ENCODE results near the gene ATG10.
A peak's percentile ranks its signal among the peaks of the same experiment; 100 is the strongest.
"Not testable (repeated sequence)": the region's sequence is repeated elsewhere in the genome, so short reads cannot be mapped to it uniquely, and the experiment has no call there.

ATG10 gene

DNA sequence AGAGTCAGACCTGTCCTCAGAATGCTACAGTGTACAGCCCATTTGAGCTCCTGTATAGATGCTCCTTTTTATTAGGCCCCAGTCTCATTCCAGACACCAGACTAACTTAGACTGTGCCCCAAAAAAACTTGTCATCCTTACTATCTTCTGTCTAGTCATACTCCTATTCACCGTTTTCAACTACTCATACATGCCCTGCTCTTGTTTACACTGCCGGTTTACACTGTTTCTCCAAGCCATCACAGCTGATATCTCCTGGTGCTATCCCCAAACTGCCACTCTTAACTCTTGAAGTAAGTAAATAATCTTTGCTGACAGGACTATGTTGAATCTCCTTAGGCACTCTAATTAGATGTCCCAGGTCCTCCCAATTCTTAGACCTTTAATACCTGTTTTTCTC lies 13.7 kb upstream of the ATG10 start:
- not testable (repeated sequence) for H3K9ac ChIP-seq (ENCODE audit: low read depth, low read length); H3K4me3 ChIP-seq (ENCODE audit: low read length); H3K9me3 ChIP-seq (replicated peaks; ENCODE audit: low read length); H3K4me1 ChIP-seq (ENCODE audit: control insufficient read depth, insufficient read depth, low read length); H3K4me2 ChIP-seq (ENCODE audit: low read length); H3K36me3 ChIP-seq (ENCODE audit: insufficient read depth, low read length); H3K27me3 ChIP-seq (ENCODE audit: control insufficient read depth, insufficient read depth, low read length)

DNA sequence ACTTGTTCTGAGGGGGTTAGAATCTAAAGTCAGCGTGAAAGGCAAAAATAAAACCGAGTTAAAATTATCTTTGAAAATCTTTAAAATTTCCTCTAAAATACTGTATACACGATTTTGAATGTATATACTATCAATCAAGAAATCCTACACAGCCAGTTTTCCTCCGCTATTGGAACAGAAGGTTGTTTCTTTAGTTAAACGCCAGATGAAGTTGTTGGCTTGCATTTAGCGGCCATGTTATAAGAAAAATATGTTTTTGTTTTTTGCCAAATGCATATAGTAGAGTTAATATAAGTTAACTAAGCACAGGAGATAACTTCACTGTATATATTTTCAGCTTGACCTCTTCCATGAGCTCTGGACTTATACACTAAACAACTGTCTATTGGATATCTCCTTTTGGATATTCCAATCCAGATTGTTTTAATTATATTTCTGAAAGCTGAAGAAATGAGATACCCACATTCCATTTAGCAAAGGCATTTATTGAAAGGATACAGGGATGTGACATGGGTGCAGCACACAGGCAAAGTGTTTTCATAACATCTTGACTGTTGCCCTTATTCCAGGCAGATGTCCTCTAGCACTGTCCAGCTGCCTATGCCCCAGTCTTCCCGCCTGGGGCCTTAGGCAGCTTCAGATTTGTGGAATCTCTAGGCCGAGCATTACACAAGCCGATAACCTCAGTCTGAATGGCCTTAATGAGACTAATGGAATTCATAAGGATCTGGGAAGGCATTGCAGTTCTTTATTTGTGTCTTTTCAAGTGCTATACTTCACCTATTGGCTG lies 10.0 kb upstream of the ATG10 start:
- H3K27me3 ChIP-seq (ENCODE audit: control insufficient read depth, insufficient read depth, low read length): no peaks in the 10 kb centered on the region
- H3K4me1 ChIP-seq (ENCODE audit: control insufficient read depth, insufficient read depth, low read length): no peaks in the 10 kb centered on the region
- H3K9me3 ChIP-seq (replicated peaks; ENCODE audit: low read length): no peaks in the 10 kb centered on the region
- H3K4me3 ChIP-seq (ENCODE audit: low read length): no peak overlapping the region
- no peak overlapping the region for H3K4me2 ChIP-seq (ENCODE audit: low read length)
- H3K36me3 ChIP-seq (ENCODE audit: insufficient read depth, low read length): no peaks in the 10 kb centered on the region
- no peak overlapping the region for H3K9ac ChIP-seq (ENCODE audit: low read depth, low read length)

DNA sequence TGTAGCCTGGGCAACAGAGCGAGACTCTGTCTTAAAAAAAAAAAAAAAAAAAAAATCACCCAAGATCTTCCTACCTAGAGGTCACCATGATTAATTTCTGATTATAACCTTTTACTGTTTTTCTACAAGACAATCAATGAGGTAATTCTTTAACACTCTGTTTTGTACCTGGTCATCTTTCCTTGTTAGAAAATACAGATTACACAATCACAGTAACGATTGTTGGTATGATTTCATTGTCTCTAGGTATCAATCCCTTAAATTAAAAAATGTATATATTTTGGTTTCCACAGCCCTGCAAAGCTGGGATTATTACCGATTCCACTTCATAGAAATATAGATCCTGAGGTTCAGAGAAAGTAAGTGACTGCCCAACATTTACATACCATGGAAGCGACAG lies 8.3 kb upstream of the ATG10 start:
- no peak overlapping the region for H3K4me3 ChIP-seq (ENCODE audit: low read length)

DNA sequence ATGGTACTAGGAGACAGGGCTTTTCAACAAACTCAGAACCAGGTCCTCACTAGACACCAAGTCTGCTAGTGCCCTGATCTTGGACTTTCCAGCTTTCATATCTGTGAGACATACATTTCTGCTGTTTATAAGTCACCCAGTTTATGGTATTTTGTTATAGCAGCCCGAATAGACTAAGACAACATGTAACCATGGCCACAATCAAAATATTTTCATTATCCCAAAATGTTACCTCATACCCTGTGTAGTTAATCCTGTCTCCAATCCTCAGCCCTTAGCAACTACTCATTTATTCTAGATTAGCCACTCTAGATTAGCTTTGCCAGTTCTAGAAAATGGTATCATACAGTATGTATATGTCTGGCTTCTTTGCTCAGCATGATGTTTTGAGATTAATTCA lies 6.3 kb upstream of the ATG10 start:
- Histone ChIP-seq H3K4me2 (ENCODE audit: low read length) (no peak overlapping the region), H3K4me3 (ENCODE audit: low read length) (no peak overlapping the region), H3K27me3 (ENCODE audit: control insufficient read depth, insufficient read depth, low read length) (no peaks in the 10 kb centered on the region), H3K4me1 (ENCODE audit: control insufficient read depth, insufficient read depth, low read length) (no peaks in the 10 kb centered on the region), H3K36me3 (ENCODE audit: insufficient read depth, low read length) (no peaks in the 10 kb centered on the region), H3K9ac (ENCODE audit: low read depth, low read length) (no peak overlapping the region), H3K9me3 (replicated peaks; ENCODE audit: low read length) (no peaks in the 10 kb centered on the region)

More for the DNA sequence above, 8.3 kb upstream of the ATG10 start:
- Histone ChIP-seq H3K36me3 (ENCODE audit: insufficient read depth, low read length) (no peaks in the 10 kb centered on the region), H3K27me3 (ENCODE audit: control insufficient read depth, insufficient read depth, low read length) (no peaks in the 10 kb centered on the region), H3K9ac (ENCODE audit: low read depth, low read length) (no peak overlapping the region), H3K4me1 (ENCODE audit: control insufficient read depth, insufficient read depth, low read length) (no peaks in the 10 kb centered on the region), H3K9me3 (replicated peaks; ENCODE audit: low read length) (no peaks in the 10 kb centered on the region), H3K4me2 (ENCODE audit: low read length) (no peak overlapping the region)

DNA sequence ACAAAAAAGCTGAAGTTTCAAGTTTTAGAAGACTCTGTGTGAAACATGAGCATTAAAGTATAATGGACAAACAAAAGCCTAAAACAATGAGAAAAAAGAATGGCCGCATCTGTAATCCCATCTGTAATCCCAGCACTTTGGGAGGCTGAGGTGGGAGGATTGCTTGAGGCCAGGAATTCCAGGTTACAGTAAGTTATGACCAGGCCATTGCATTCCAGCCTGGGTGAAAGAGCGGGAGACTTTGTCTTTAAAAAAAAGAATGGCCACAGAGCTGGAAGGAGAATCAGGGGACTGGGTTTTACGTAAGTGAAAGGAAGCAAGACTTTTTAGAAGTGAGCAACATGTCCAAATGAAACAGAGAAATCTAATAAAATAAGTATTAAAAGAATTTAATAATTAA lies 2.6 kb upstream of the ATG10 start:
- Histone ChIP-seq H3K27me3 (ENCODE audit: control insufficient read depth, insufficient read depth, low read length) (no peaks in the 10 kb centered on the region), H3K4me2 (ENCODE audit: low read length) (no peak overlapping the region), H3K36me3 (ENCODE audit: insufficient read depth, low read length) (no peaks in the 10 kb centered on the region), H3K4me3 (ENCODE audit: low read length) (no peak overlapping the region), H3K9ac (ENCODE audit: low read depth, low read length) (no peak overlapping the region), H3K4me1 (ENCODE audit: control insufficient read depth, insufficient read depth, low read length) (peaks cover 4% of the 10 kb centered on the region), H3K9me3 (replicated peaks; ENCODE audit: low read length) (no peaks in the 10 kb centered on the region)

DNA sequence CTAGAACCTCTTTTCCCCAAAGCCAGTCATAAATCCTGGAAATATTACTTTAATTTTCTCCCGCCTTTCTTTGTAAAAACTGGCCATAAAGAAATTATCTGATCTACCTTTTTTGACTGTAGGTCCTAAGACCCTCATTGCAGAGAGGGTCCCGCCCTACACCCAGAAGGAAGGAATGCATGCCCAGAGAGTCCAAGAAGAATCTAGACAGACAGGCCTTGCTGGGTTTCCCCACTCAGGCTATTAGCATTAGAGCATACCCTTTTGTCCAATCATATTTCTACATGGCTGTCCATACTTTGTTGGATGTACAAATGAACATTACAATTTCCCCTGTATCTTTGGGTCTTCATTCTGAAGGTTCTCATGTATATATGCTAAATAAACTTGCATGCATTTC lies 1.9 kb upstream of the ATG10 start:
- H3K4me3 ChIP-seq (ENCODE audit: low read length): no peak overlapping the region
- H3K4me2 ChIP-seq (ENCODE audit: low read length): no peak overlapping the region
- H3K9ac ChIP-seq (ENCODE audit: low read depth, low read length): no peak overlapping the region
- H3K4me1 ChIP-seq (ENCODE audit: control insufficient read depth, insufficient read depth, low read length): peaks cover 4% of the 10 kb centered on the region
- no peaks in the 10 kb centered on the region for H3K27me3 ChIP-seq (ENCODE audit: control insufficient read depth, insufficient read depth, low read length)
- no peaks in the 10 kb centered on the region for H3K9me3 ChIP-seq (replicated peaks; ENCODE audit: low read length)
- H3K36me3 ChIP-seq (ENCODE audit: insufficient read depth, low read length): no peaks in the 10 kb centered on the region

DNA sequence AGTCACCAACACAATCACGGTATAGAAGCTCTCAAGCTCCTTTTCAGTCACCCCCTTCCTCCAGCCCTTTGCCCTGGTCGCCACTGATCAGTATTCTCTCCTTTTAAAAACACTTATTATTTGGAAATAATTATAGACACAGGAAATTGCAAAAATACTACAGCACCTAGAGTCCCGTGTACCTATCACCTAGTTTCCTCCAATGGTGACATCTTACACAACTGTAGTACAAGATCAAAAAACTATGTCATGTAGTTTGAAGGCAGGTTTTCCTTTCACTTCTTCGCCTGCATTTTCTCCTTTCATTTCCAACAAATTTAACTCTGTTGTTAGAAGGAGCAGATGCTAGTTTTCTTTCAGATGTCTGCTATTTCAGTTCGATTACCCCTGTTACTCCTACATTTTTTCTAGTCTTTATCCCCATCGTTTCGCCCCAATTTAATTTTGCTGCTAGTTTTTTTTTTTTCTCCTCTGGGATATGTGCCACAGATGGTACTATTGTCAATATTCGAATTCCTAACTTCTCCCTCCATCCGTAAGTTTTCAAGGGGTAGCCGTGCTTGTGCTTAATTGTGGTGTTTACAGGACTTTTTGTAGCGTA lies 612 bp upstream of the ATG10 start:
- H3K36me3 ChIP-seq (ENCODE audit: insufficient read depth, low read length): no peaks in the 10 kb centered on the region
- peak overlapping the region; percentile 84 for H3K4me2 ChIP-seq (ENCODE audit: low read length)
- no peaks in the 10 kb centered on the region for H3K9me3 ChIP-seq (replicated peaks; ENCODE audit: low read length)
- no peaks in the 10 kb centered on the region for H3K27me3 ChIP-seq (ENCODE audit: control insufficient read depth, insufficient read depth, low read length)
- peak overlapping the region; percentile 98 for H3K9ac ChIP-seq (ENCODE audit: low read depth, low read length)
- peak overlapping the region; percentile 77 for H3K4me3 ChIP-seq (ENCODE audit: low read length)
- peaks cover 4% of the 10 kb centered on the region for H3K4me1 ChIP-seq (ENCODE audit: control insufficient read depth, insufficient read depth, low read length)

DNA sequence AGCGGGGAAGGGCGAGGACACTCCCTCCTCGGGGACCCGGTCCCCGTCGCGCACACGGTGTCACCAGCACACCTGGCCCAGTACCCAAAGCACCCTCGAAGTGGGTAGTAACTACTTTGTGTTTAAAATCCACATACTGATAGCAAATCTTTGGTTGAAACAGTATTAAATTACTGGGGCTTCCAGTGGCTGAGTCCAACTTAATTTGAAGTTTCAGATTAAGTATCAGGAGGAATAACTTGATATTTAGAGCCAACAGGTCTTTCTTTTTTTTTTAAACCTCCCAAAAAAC lies 615 bp downstream of the ATG10 start:
- H3K9me3 ChIP-seq (replicated peaks; ENCODE audit: low read length): no peaks in the 10 kb centered on the region
- H3K36me3 ChIP-seq (ENCODE audit: insufficient read depth, low read length): no peaks in the 10 kb centered on the region
- peak overlapping the region; percentile 98 for H3K9ac ChIP-seq (ENCODE audit: low read depth, low read length)
- H3K4me2 ChIP-seq (ENCODE audit: low read length): peak overlapping the region; percentile 97
- H3K4me3 ChIP-seq (ENCODE audit: low read length): peak overlapping the region; percentile 77
- no peaks in the 10 kb centered on the region for H3K27me3 ChIP-seq (ENCODE audit: control insufficient read depth, insufficient read depth, low read length)
- peaks cover 4% of the 10 kb centered on the region for H3K4me1 ChIP-seq (ENCODE audit: control insufficient read depth, insufficient read depth, low read length)

DNA sequence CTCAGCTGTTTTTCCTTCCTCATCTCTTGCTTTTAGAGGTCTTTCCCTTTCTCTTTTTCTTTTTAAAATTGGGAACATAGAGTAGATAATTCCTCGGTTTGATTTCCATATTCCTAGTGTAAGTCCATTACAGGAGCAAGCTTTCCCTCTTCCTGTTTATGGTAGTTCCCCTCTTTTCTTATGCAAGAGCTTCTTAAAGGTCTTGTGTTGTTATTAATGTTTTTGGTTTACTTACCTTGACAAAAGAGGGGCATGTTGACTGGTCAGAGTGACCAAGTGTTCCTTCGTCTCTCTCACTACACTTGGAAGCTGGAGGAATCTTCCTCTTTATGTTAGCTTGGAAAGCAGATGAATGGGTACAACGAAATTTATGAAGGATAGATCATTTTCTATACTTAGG lies 8.3 kb downstream of the ATG10 start:
- no peak overlapping the region for H3K9ac ChIP-seq (ENCODE audit: low read depth, low read length)
- H3K9me3 ChIP-seq (replicated peaks; ENCODE audit: low read length): no peaks in the 10 kb centered on the region
- H3K27me3 ChIP-seq (ENCODE audit: control insufficient read depth, insufficient read depth, low read length): no peaks in the 10 kb centered on the region
- H3K36me3 ChIP-seq (ENCODE audit: insufficient read depth, low read length): no peaks in the 10 kb centered on the region
- no peak overlapping the region for H3K4me3 ChIP-seq (ENCODE audit: low read length)
- H3K4me2 ChIP-seq (ENCODE audit: low read length): no peak overlapping the region
- no peaks in the 10 kb centered on the region for H3K4me1 ChIP-seq (ENCODE audit: control insufficient read depth, insufficient read depth, low read length)

DNA sequence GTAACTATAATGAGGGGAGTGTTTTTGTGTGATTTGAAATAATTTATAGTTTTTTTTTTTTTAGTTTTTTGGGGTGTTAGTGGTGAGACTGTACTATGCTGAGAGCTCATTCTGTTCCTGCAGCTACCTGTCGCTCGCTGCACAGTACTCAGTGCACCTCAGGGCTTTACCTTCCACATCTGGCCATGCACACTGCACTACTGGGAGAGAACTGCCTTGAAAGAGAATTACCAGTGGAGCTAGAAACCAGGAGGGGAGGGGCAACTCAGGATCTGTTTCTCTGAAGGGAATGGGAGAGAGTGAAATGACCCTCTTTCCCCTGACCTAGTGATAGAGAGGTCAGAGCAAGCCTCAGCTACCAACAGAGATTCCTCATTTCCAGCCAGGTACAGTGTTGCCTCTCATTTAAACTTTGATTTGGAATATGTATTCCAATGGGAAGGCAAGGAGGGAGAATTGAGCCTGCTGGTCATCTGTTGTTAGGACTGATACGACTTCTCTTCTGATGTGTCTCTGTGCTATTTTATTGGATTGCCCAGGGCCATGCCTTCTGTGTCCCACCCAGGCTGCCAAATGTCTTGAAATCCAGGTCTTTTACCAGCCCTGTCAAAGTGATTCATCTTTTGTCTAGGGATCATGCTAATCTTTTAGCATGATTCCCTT lies 8.9 kb downstream of the ATG10 start:
- H3K27me3 ChIP-seq (ENCODE audit: control insufficient read depth, insufficient read depth, low read length): no peaks in the 10 kb centered on the region
- H3K9ac ChIP-seq (ENCODE audit: low read depth, low read length): no peak overlapping the region
- H3K36me3 ChIP-seq (ENCODE audit: insufficient read depth, low read length): no peaks in the 10 kb centered on the region
- no peak overlapping the region for H3K4me2 ChIP-seq (ENCODE audit: low read length)
- no peaks in the 10 kb centered on the region for H3K9me3 ChIP-seq (replicated peaks; ENCODE audit: low read length)
- H3K4me3 ChIP-seq (ENCODE audit: low read length): no peak overlapping the region
- no peaks in the 10 kb centered on the region for H3K4me1 ChIP-seq (ENCODE audit: control insufficient read depth, insufficient read depth, low read length)

DNA sequence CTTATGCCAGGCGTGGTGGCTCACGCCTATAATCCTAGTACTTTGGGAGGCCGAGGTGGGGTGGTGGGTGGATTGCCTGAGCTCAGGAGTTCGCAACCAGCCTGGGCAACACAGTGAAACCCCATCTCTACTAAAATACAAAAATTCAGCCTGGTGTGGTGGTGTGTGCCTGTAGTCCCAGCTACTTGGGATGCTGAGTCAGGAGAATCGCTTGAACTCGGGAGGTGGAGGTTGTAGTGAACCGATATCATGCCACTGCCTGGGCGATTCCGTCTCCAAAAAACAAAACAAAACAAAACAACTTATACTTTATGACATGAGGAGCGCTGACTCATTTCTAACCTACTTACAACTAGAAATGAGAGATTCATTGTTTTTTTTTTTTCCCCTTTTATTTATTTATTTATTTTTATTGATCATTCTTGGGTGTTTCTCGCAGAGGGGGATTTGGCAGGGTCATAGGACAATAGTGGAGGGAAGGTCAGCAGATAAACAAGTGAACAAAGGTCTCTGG lies 10.4 kb downstream of the ATG10 start:
- H3K27me3 ChIP-seq (ENCODE audit: control insufficient read depth, insufficient read depth, low read length); H3K9me3 ChIP-seq (replicated peaks; ENCODE audit: low read length); H3K36me3 ChIP-seq (ENCODE audit: insufficient read depth, low read length); H3K4me3 ChIP-seq (ENCODE audit: low read length); H3K4me1 ChIP-seq (ENCODE audit: control insufficient read depth, insufficient read depth, low read length); H3K4me2 ChIP-seq (ENCODE audit: low read length); H3K9ac ChIP-seq (ENCODE audit: low read depth, low read length): not testable (repeated sequence)

DNA sequence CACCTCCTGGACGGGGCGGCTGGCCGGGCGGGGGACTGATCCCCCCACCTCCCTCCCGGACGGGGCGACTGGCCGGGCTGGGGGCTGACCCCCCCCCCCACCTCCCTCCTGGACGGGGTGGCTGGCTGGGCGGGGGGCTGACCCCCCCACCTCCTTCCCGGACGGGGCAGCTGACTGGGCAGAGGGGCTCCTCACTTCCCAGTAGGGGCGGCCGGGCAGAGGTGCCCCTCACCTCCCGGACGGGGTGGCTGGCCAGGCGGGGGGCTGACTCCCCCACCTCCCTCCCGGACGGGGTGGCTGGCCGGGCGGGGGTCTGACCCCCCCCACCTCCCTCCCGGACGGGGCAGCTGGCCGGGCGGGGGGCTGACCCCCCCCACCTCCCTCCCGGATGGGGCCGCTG lies 11.3 kb downstream of the ATG10 start:
- not testable (repeated sequence) for H3K9ac ChIP-seq (ENCODE audit: low read depth, low read length); H3K4me1 ChIP-seq (ENCODE audit: control insufficient read depth, insufficient read depth, low read length)

More for the DNA sequence above, 11.3 kb downstream of the ATG10 start:
- H3K4me3 ChIP-seq (ENCODE audit: low read length); H3K4me2 ChIP-seq (ENCODE audit: low read length); H3K27me3 ChIP-seq (ENCODE audit: control insufficient read depth, insufficient read depth, low read length); H3K36me3 ChIP-seq (ENCODE audit: insufficient read depth, low read length); H3K9me3 ChIP-seq (replicated peaks; ENCODE audit: low read length): not testable (repeated sequence)
